GM12801 (cell line): ENCODE measurements around the gene GORAB.

Experiments
- TF ChIP-seq, protein P1 (sequence below): IDR thresholded peaks from one replicate; pipeline ENCODE4 v1.5.1; 2011; ENCODE audit warnings: control low read depth; ENCODE audit not compliant: insufficient read length; ENCODE audit errors: extremely low read depth

GORAB gene

DNA sequence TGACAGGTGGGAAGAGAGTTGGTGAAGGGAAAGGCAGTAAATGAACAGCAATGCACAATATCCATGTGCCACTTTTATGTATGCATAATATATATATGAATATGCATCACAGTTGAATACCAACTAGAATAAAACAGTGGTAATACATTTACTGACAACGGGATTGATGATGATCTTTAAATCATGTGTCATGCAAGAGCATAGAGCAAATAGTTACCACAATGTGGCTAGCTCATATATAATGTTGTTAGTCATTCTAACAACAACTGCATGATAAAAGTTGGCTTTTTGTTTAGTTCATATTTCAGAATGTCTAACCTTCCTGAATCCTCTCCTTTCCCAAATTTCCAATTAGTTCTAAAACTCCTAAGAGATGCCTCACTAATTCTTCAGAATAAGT lies 46.4 kb downstream of the GORAB start:
- TF ChIP-seq, protein P1, sequence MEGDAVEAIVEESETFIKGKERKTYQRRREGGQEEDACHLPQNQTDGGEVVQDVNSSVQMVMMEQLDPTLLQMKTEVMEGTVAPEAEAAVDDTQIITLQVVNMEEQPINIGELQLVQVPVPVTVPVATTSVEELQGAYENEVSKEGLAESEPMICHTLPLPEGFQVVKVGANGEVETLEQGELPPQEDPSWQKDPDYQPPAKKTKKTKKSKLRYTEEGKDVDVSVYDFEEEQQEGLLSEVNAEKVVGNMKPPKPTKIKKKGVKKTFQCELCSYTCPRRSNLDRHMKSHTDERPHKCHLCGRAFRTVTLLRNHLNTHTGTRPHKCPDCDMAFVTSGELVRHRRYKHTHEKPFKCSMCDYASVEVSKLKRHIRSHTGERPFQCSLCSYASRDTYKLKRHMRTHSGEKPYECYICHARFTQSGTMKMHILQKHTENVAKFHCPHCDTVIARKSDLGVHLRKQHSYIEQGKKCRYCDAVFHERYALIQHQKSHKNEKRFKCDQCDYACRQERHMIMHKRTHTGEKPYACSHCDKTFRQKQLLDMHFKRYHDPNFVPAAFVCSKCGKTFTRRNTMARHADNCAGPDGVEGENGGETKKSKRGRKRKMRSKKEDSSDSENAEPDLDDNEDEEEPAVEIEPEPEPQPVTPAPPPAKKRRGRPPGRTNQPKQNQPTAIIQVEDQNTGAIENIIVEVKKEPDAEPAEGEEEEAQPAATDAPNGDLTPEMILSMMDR = no peak

DNA sequence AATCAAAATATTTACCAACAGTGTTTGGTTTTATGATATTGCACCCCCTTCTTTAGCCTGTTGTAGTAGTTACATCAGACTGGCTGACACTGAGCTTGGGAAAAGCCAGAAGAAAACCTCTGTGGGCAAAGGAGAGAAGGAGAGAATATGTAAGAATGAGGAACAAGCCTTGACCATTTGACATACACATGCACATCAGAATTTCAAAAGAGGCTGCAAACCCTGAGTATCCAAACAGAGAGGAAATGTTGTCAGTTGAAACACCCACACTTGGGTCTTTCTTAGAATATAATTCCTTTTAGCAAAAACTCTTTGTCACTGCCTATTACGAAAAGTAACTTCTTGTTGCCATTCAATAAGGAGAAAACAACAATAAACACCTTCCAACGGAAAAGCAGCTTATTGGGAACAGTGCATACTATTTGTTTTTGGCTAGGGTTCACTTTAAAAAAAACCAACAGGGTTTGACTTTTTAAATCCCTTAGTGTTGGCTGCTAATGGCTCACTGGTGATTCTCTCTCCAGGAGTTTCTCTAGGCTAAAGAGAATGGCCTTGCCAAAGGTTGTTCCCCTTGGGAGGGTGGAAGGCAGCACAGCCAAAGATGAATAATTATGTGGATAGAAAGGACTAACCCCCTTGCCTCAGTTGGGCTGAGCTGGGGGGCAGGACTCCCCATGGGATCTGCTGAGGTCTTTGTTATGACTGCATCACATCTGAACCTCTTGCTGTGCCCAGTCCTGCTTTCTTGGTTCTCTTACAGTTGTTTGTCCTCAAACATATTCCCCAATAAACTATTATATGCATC lies 48.9 kb downstream of the GORAB start:
- TF ChIP-seq, protein P1 = no peak

DNA sequence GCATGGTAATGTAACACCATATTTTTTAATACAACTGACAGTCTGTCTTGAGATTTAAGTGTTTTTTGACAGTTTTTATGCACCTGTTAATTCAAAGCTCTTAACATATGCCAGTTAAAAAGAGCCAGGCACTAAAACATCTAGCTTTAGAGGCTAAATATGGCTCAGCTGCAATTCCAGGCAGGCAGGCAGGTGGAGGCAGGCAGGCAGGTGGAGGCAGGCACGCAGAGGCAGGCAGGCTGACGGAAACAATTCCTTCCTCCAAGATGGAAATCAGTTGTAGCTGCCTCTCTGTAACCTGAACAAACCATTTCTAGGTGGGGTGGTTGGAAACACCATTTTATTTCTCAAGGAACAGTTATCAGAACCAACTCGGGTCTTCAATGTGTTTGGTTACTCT lies 51.2 kb downstream of the GORAB start:
- TF ChIP-seq, protein P1 = no peak

DNA sequence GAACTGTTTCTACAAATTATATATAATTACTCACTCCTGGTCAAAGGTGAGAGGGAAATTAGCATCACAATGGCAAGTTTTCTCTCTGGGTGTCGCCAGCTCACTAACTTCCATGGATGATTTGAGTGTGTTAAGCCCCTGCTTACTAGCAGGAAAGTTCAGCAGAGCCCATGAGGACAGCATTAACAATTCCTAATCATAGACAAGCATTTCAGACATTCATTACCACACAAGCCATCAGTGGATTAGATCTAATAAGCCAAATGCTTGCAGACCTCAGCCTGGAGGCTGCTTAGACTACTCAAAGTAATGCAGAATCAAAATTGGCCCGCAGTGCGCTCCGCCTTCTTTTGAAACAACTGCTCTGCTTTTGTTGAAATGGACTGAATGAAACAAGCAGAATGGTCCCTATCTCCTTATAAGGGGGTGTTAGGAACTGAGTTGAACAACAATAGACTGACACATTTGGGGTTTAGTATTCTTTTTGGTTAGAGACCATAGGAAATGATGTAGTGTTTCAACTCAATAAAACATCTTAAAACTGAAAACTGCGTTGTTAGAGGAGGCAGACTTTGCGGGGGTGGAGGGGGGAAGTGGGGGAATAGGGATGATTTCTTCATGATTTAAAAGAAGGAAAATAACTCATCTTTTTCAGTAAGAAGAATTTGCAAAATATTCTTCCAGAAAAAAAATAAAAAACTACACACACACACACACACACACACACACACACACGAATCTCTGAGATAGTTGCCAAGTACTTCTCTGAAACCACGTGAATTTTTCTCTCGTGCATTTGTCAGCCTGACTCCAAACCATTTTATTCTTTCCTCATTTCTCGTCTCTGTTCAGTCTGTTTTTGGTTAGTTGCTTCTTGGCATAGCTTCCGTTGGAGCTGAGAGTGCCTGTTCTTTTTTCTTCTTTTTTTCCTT lies 54.6 kb downstream of the GORAB start:
- TF ChIP-seq, protein P1 = no peak

DNA sequence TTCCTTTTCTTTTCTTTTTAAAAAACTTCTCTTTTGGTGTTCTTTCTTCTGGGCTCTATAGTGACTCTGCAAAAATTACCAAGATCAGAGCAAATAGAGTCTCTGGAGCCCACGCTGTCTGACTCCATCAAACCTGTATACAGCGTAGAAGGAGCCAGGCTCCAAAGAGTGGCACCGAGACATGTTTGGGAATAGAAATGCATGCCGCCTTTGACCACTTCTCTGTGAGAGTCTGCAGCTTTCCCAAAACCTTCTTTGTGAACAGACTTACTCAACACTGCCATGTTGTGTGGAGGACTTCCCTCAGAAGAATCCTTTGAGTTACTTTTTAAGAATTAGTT lies 55.3 kb downstream of the GORAB start:
- TF ChIP-seq, protein P1 = no peak

DNA sequence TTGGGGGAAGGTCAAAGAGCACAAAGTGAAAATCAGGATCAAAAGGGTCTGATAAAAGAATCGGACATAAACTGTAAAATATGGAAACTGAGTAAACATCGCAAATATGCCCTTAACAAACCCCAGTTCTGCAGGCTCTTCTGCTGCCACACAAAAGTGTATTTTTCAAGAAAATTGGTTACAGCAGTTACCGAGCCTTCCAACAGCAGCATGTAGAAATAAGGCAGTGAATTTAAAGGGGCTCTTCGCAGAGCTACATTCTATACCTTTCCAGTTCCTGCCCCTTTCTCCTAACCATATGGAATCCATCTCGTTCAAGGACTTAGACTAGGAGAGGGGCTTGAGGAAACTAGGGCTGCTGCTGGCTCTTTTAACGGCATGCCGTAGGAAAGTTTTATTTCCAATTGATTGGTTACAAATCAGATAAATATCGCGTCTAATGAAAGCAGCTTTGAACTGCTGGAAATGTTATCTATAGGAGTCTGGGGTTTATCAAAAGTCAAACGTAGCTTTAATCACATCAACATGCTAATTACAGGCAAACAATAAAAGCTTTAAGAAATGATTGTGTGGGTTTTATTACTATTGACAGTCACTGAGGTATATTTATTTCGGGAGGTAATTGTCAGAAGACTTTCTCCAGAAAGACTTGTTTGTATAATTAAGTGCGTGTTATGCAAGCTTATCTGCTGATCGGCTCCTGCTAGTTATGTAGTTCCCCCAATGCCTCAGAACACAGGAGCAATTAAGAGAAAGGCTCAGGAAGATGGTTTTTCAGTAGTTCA lies 59.1 kb downstream of the GORAB start:
- TF ChIP-seq, protein P1 = no peak
